ENCODE measurements around the gene STK36.

The STK36 gene

GRCh38 chr2:218701806-218702205 is 29.9 kb downstream of the STK36 start:
- no peak overlapping the region for H3K27ac ChIP-seq
- CTCF ChIA-PET, result interaction anchor here (2.1 kb wide), 1 partner anchor 146 kb away, joined by 5 read pairs; no protein-coding TSS in a partner anchor

GRCh38 chr2:218703341-218703740 is 31.5 kb downstream of the STK36 start:
- no peak for DNase-seq (ENCODE audit: low spot score)
- no peak overlapping the region for H3K27ac ChIP-seq
- POLR2A ChIA-PET (ENCODE audit: low non-redundant PET), result no interaction called here

More at GRCh38 chr2:218701806-218702205, 29.9 kb downstream of the STK36 start:
- no peak for TF ChIP-seq CTCF (conservative IDR thresholded peaks at IDR 0.05; ENCODE audit: low read depth)
- no peak for DNase-seq (ENCODE audit: low spot score)
- POLR2A ChIA-PET (ENCODE audit: low non-redundant PET), result interaction anchor here (0.6 kb wide), 2 partner anchors 33 to 136 kb away, joined by 3 read pairs; no protein-coding TSS in a partner anchor

GRCh38 chr2:218708086-218708485 is 36.2 kb downstream of the STK36 start:
- H3K27ac ChIP-seq, result no peak overlapping the region
- POLR2A ChIA-PET (ENCODE audit: low non-redundant PET), result no interaction called here
- DNase-seq (ENCODE audit: low spot score), result no peak
- no peak for TF ChIP-seq CTCF (conservative IDR thresholded peaks at IDR 0.05; ENCODE audit: low read depth)
- CTCF ChIA-PET, result interaction anchor here (0.9 to 1.2 kb wide), 2 partner anchors 20 to 139 kb away, joined by 4 to 6 read pairs; no protein-coding TSS in a partner anchor

More at GRCh38 chr2:218703341-218703740, 31.5 kb downstream of the STK36 start:
- TF ChIP-seq CTCF (conservative IDR thresholded peaks at IDR 0.05; ENCODE audit: low read depth), result no peak
- CTCF ChIA-PET, result interaction anchor here (0.7 kb wide), 1 partner anchor 183 kb away, joined by 3 read pairs; no protein-coding TSS in a partner anchor

- ChIA-PET CTCF (interaction anchor here (0.5 to 1.5 kb wide), 10 partner anchors 11 to 397 kb away, joined by 3 to 6 read pairs (median 4); partner anchors contain the start of genes BCS1L and ZNF142), POLR2A (ENCODE audit: low non-redundant PET) (interaction anchor here (0.5 to 1.5 kb wide), 2 partner anchors 27 to 50 kb away, joined by 3 read pairs; no protein-coding TSS in a partner anchor)
- TF ChIP-seq CTCF (conservative IDR thresholded peaks at IDR 0.05; ENCODE audit: low read depth), result no peak
Observed at GRCh38 chr2:218709908-218710307, 38.0 kb downstream of the STK36 start.

GRCh38 chr2:218710334-218710686 is 38.4 kb downstream of the STK36 start:
- POLR2A ChIA-PET (ENCODE audit: low non-redundant PET), result interaction anchor here (0.5 to 1.5 kb wide), 2 partner anchors 26 to 50 kb away, joined by 3 read pairs; no protein-coding TSS in a partner anchor
- CTCF ChIA-PET, result interaction anchor here (0.5 to 1.5 kb wide), 9 partner anchors 11 to 324 kb away, joined by 3 to 6 read pairs (median 4); partner anchors contain the start of genes BCS1L and ZNF142
- TF ChIP-seq CTCF (conservative IDR thresholded peaks at IDR 0.05; ENCODE audit: low read depth), result no peak
- peak overlapping the region; percentile 85 for H3K27ac ChIP-seq
- no peak for DNase-seq (ENCODE audit: low spot score)

More at GRCh38 chr2:218709908-218710307, 38.0 kb downstream of the STK36 start:
- no peak overlapping the region for H3K27ac ChIP-seq
- no peak for DNase-seq (ENCODE audit: low spot score)

- peak; percentile 92 for TF ChIP-seq CTCF (conservative IDR thresholded peaks at IDR 0.05; ENCODE audit: low read depth)
- ChIA-PET POLR2A (ENCODE audit: low non-redundant PET) (interaction anchor here (0.5 kb wide), 1 partner anchor 26 kb away, joined by 3 read pairs; no protein-coding TSS in a partner anchor), CTCF (interaction anchor here (0.5 to 1.5 kb wide), 20 partner anchors 11 to 384 kb away, joined by 3 to 9 read pairs (median 4); partner anchors contain the start of genes BCS1L and ZNF142)
- DNase-seq (ENCODE audit: low spot score), result peak; percentile 99
- H3K27ac ChIP-seq, result peak within 1 kb of the TSS; percentile 85
Observed at GRCh38 chr2:218710687-218711549, 39.0 kb downstream of the STK36 start, which contains the start of gene TTLL4. TTLL4 (plus strand) TSS chr2:218710835; CDS start chr2:218737677, 26,842 bp downstream.

Data from RWPE1 (cell line).